ENCODE results near the gene EDARADD. TPM values are rescaled to one million over a fixed set of nuclear protein-coding genes. Genes with fewer than 3 reads are reported as not detected.

The EDARADD gene
- total and polyA plus RNA-seq, 10 donors: 0.22 to 7.4 (median 2.1) TPM

DNA sequence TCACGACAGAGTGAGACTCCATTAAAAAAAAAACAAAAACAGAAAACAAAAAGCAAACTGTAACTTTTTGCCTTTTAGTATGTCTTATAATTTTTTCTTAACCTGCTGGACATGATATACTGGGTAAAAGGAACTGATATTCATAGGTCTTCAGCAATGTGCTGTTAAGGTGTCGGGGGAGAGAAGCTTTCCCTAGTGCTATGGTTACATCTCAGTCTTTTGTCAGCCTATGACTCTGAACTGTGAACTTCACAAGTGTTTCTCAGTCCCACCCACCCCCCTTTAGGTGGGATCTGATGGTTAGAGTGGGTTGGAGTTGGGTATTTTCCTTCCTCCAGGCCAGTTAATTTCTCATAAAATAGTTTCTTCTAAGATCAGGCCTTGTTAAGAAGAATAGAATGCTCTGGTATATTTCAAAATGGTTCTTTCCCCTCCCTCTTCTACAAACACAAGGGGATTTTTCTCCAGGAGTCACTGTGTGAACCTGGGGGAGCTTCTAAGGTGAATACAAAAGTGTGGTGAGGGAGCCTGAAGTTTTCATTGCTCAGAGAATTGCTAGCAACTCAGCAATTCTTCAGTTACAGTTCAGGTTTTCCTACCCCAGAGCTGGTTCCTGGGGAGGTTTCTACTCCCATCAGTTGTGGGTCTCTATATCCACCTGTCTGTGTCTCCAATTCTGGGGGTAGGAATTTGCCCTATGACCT is 16.1 kb upstream of the EDARADD start:
- Histone ChIP-seq H3K4me1 (no peaks in the 10 kb centered on the region), H3K9me3 (peaks cover 0 to 24% (median 14%) of the 10 kb centered on the region in 8 donors), H3K4me3 (no peak overlapping the region), H3K36me3 (no peaks in the 10 kb centered on the region), H3K27ac (no peak overlapping the region), H3K27me3 (replicated peaks in 1 of 7) (no peaks in the 10 kb centered on the region)
- TF ChIP-seq, protein P1, sequence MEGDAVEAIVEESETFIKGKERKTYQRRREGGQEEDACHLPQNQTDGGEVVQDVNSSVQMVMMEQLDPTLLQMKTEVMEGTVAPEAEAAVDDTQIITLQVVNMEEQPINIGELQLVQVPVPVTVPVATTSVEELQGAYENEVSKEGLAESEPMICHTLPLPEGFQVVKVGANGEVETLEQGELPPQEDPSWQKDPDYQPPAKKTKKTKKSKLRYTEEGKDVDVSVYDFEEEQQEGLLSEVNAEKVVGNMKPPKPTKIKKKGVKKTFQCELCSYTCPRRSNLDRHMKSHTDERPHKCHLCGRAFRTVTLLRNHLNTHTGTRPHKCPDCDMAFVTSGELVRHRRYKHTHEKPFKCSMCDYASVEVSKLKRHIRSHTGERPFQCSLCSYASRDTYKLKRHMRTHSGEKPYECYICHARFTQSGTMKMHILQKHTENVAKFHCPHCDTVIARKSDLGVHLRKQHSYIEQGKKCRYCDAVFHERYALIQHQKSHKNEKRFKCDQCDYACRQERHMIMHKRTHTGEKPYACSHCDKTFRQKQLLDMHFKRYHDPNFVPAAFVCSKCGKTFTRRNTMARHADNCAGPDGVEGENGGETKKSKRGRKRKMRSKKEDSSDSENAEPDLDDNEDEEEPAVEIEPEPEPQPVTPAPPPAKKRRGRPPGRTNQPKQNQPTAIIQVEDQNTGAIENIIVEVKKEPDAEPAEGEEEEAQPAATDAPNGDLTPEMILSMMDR (IDR thresholded peaks at IDR 0.05 in 8 of 11, conservative IDR thresholded peaks at IDR 0.05 in 3 of 11): no peak
- TF ChIP-seq POLR2AphosphoS5 (IDR thresholded peaks at IDR 0.05) (no peak), POLR2A (IDR thresholded peaks at IDR 0.05) (no peak)
- no peak for DNase-seq
- intact Hi-C loops (cut with DNase I; ENCODE audit: low total_unique reads): no loop called here
- WGBS, 5 donors: 85 to 98% (median 97%) methylated on average over 2 of the region's 2 CpGs

DNA sequence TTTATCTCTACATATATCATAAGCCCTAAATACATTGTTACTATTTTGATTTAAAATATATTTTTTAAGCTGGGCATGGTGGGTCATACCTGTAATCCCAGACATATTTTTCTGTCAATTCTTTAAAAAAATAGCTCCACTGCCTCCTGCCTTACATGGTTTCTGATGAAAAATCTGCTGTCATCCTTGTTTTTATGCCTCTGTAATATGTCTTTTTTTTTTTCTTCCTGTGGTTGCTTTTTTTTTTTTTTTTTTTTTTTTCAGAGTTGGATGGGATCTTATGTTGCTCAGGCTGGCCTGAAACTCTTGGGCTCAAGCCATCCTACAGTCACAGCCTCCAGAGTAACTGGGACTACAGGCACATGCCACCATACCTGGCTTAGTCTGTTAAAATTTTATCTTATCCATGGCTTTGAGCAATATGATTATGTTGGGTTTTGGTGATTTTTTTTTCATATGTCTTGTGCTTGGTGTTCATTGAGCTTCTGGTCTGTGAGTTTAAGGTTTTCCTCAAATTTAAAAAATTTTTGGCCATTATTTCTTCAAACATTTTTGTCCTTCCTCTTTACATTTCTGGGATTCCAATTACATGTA is 12.4 kb upstream of the EDARADD start:
- Histone ChIP-seq H3K36me3 (no peaks in the 10 kb centered on the region), H3K4me3 (no peak overlapping the region), H3K27ac (no peak overlapping the region), H3K27me3 (replicated peaks in 1 of 7) (peaks cover 0 to 7% (median 0%) of the 10 kb centered on the region in 7 donors), H3K4me1 (no peaks in the 10 kb centered on the region), H3K9me3 (peaks cover 0 to 24% (median 14%) of the 10 kb centered on the region in 8 donors)
- no peak for DNase-seq
- TF ChIP-seq, protein P1 (IDR thresholded peaks at IDR 0.05 in 8 of 11, conservative IDR thresholded peaks at IDR 0.05 in 3 of 11): no peak
- TF ChIP-seq POLR2A (IDR thresholded peaks at IDR 0.05) (no peak), POLR2AphosphoS5 (IDR thresholded peaks at IDR 0.05) (no peak)
- intact Hi-C loops (cut with DNase I; ENCODE audit: low total_unique reads): no loop called here

DNA sequence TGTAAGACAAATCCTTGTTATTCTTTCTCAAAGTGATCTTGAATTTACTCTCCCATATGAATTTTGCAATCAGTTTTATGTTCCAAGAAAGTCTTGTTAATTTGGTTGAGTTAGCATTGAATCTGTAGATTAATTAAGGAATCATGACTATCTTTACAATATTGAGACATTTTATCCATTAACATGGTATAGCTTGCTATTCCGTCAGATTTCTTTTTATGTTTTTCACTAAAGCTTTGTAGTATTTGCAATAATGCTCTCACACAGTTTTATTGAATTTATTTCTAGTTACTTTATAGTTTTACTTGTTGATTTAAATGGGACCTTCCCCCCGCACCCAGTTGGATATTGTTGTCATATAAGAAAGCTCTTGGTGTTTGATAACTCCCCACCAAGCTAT is 5.8 kb upstream of the EDARADD start:
- Histone ChIP-seq H3K4me1 (no peaks in the 10 kb centered on the region), H3K27me3 (replicated peaks in 1 of 7) (peaks cover 0 to 12% (median 0%) of the 10 kb centered on the region in 7 donors), H3K4me3 (no peak overlapping the region), H3K36me3 (no peaks in the 10 kb centered on the region), H3K27ac (no peak overlapping the region), H3K9me3 (no peaks in the 10 kb centered on the region)
- WGBS, 5 donors: 91 to 98% (median 95%) methylated on average over 2 of the region's 2 CpGs
- TF ChIP-seq POLR2AphosphoS5 (IDR thresholded peaks at IDR 0.05): no peak
- no peak for TF ChIP-seq POLR2A (IDR thresholded peaks at IDR 0.05)
- TF ChIP-seq, protein P1 (IDR thresholded peaks at IDR 0.05 in 8 of 11, conservative IDR thresholded peaks at IDR 0.05 in 3 of 11): no peak
- no peak for DNase-seq
- intact Hi-C loops (cut with DNase I; ENCODE audit: low total_unique reads): no loop called here

DNA sequence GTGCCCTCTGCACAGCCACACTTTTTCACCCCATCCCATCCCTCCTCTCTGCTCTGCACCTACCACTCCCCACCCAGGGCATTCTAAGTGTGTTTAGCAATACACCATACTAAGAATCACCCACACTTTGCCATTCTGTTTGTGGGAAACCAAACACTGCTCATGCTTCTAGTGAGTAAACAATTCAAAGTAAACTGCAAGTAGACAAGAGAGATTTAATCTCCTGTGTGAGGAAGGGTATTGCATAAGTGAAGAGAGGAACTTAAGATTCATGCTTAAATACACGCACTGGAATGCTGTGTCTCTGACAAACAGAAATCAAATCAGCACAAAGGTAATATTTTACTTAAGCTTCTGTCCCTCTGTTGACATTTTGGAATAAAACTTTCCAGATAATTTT is 4.8 kb upstream of the EDARADD start:
- H3K4me1 ChIP-seq: peaks cover 0 to 8% (median 4%) of the 10 kb centered on the region in 6 donors
- peaks cover 0 to 21% (median 0%) of the 10 kb centered on the region in 7 donors for H3K27me3 ChIP-seq (replicated peaks in 1 of 7)
- H3K36me3 ChIP-seq: no peaks in the 10 kb centered on the region
- no peak overlapping the region for H3K27ac ChIP-seq
- no peak for DNase-seq
- intact Hi-C loops (cut with DNase I; ENCODE audit: low total_unique reads): no loop called here
- no peak for TF ChIP-seq POLR2AphosphoS5 (IDR thresholded peaks at IDR 0.05)
- 40 to 73% (median 53%) methylated on average over 1 of the region's 1 CpG for WGBS, 5 donors
- H3K4me3 ChIP-seq: no peak overlapping the region
- H3K9me3 ChIP-seq: no peaks in the 10 kb centered on the region

Data from spleen (tissue), 11 donors.